NB4 (cell line): ENCODE data around the gene TEX10.

Source experiments
- POLR2A ChIP-seq: IDR thresholded peaks from 2 replicates; pipeline ENCODE4 v1.6.1; 2011; ENCODE audit warnings: mild to moderate bottlenecking; ENCODE audit not compliant: insufficient read length; ENCODE audit errors: extremely low read depth
- TF ChIP-seq, protein P1 (sequence below): IDR thresholded peaks from one replicate; pipeline ENCODE4 v1.5.1; 2012; ENCODE audit warnings: low read depth, low read length

DNA sequence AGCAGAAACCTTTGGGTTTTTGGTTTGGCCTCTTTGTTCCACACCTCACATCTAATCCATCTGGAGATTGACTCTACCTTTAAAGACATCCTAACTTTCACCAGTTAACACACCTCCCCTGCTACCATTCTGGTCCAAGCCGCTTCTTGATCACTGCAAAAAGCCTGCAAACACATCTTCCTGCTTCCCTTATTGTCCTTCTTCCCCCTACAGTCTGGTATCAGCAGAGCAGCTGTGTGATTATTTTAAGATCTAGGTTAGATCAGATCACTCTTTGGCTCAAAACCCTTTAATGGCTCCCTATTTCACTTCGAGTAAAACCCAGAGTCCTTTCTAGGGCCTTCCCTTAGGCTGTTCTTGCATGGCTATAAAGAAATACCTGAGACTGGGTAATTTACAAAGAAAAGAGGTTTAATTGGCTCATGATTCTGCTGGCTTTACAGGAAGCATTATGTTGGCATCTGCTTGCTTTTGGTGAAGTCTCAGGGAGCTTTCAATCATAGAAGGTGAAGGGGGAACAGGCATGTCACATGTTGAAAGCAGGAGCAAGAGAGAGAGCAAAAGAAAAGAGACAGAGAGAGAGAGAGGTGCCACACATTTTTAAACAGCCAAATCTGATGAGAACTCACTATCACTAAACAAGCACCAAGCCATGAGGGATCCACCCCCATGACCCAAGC is 1.5 kb upstream of the TEX10 start:
- TF ChIP-seq, protein P1, sequence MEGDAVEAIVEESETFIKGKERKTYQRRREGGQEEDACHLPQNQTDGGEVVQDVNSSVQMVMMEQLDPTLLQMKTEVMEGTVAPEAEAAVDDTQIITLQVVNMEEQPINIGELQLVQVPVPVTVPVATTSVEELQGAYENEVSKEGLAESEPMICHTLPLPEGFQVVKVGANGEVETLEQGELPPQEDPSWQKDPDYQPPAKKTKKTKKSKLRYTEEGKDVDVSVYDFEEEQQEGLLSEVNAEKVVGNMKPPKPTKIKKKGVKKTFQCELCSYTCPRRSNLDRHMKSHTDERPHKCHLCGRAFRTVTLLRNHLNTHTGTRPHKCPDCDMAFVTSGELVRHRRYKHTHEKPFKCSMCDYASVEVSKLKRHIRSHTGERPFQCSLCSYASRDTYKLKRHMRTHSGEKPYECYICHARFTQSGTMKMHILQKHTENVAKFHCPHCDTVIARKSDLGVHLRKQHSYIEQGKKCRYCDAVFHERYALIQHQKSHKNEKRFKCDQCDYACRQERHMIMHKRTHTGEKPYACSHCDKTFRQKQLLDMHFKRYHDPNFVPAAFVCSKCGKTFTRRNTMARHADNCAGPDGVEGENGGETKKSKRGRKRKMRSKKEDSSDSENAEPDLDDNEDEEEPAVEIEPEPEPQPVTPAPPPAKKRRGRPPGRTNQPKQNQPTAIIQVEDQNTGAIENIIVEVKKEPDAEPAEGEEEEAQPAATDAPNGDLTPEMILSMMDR: no peak
- no peak for TF ChIP-seq POLR2A
